WTC11 (cell line): ENCODE results near the gene G3BP2. TPM values are rescaled to one million over a fixed set of nuclear protein-coding genes. Genes with fewer than 3 reads are reported as not detected.

Experiments used
- ATAC-seq: fragments of 200-7000 bp; cut with Tn5 transposase; 2 replicates; pipeline ENCODE4 v1.10.0; 2021; ENCODE audit warnings: mild to moderate bottlenecking, moderate library complexity
- CTCF ChIA-PET: fragments of 300-600 bp; sonication (Branson Sonifier 250); formaldehyde crosslinking; loops from one replicate; lab custom pipeline; 2021; ENCODE audit warnings: antibody characterized with exemption; lab: Charles Lee
- POLR2A ChIA-PET: fragments of 350-600 bp; sonication (Branson Sonifier 250); formaldehyde crosslinking; loops from one replicate; lab custom pipeline; 2021; ENCODE audit warnings: antibody characterized with exemption; lab: Charles Lee
- DNase-seq: peaks from one replicate; pipeline ENCODE4 v3.0.0; 2021; ENCODE audit warnings: low spot score
- H3K27ac Mint-ChIP-seq: 2 replicates; pipeline ENCODE4 v1.8.0; 2021; ENCODE audit warnings: mixed read lengths
- H3K27me3 Mint-ChIP-seq: 2 replicates; pipeline ENCODE4 v1.8.0; 2021; ENCODE audit warnings: low read depth, mild to moderate bottlenecking, moderate library complexity, mixed read lengths
- H3K36me3 Mint-ChIP-seq: 2 replicates; pipeline ENCODE4 v1.8.0; 2021; ENCODE audit warnings: mixed read lengths
- H3K4me1 Mint-ChIP-seq: 2 replicates; pipeline ENCODE4 v1.8.0; 2022; ENCODE audit warnings: mixed read lengths
- H3K4me3 Mint-ChIP-seq: 2 replicates; pipeline ENCODE4 v1.8.0; 2021; ENCODE audit warnings: mild to moderate bottlenecking, moderate library complexity, mixed read lengths
- H3K9me3 Mint-ChIP-seq: 2 replicates; pipeline ENCODE4 v1.8.0; 2021; ENCODE audit warnings: mixed read lengths
- AR ChIP-seq: fragments of 250-450 bp; sonication (Bioruptor Pico); IDR thresholded peaks from 2 replicates; pipeline ENCODE4 v1.9.0; 2021; ENCODE audit warnings: mild to moderate bottlenecking
- ATF2 ChIP-seq: sonication (generic); formaldehyde crosslinking; IDR thresholded peaks from 2 replicates; pipeline ENCODE4 v1.8.1; 2022; ENCODE audit warnings: low read depth, missing genetic modification reagents, borderline replicate concordance
- ESRRA ChIP-seq: sonication (generic); formaldehyde crosslinking; IDR thresholded peaks from 2 replicates; pipeline ENCODE4 v1.8.1; 2022; ENCODE audit warnings: mild to moderate bottlenecking, missing genetic modification reagents, borderline replicate concordance
- KAT7 ChIP-seq: sonication (generic); formaldehyde crosslinking; IDR thresholded peaks from 2 replicates; pipeline ENCODE4 v1.8.1; 2023; ENCODE audit warnings: missing genetic modification reagents, mild to moderate bottlenecking, borderline replicate concordance
- NFE2L1 ChIP-seq: sonication (generic); formaldehyde crosslinking; IDR thresholded peaks from 2 replicates; pipeline ENCODE4 v1.8.1; 2023; ENCODE audit warnings: missing genetic modification reagents
- STAT6 ChIP-seq: sonication (generic); formaldehyde crosslinking; conservative IDR thresholded peaks from 2 replicates; pipeline ENCODE4 v1.8.1; 2023; ENCODE audit warnings: mild to moderate bottlenecking, low read depth, missing genetic modification reagents, moderate library complexity
- USF1 ChIP-seq: sonication (generic); formaldehyde crosslinking; IDR thresholded peaks from 2 replicates; pipeline ENCODE4 v1.8.0; 2022; ENCODE audit warnings: mild to moderate bottlenecking, missing genetic modification reagents
- ZNF232 ChIP-seq: sonication (generic); formaldehyde crosslinking; IDR thresholded peaks from 2 replicates; pipeline ENCODE4 v1.8.0; 2022; ENCODE audit warnings: mild to moderate bottlenecking, missing genetic modification reagents
- ZNF263 ChIP-seq: sonication (generic); formaldehyde crosslinking; IDR thresholded peaks from 2 replicates; pipeline ENCODE4 v1.8.1; 2022; ENCODE audit warnings: low read depth, mild to moderate bottlenecking, moderate library complexity, missing genetic modification reagents
- ZNF281 ChIP-seq: sonication (generic); formaldehyde crosslinking; IDR thresholded peaks from 2 replicates; pipeline ENCODE4 v1.8.0; 2023; ENCODE audit warnings: mild to moderate bottlenecking, missing genetic modification reagents
- ZNF317 ChIP-seq: sonication (generic); formaldehyde crosslinking; IDR thresholded peaks from 2 replicates; pipeline ENCODE4 v1.8.1; 2023; ENCODE audit warnings: low read depth, mild to moderate bottlenecking, moderate library complexity, missing genetic modification reagents, borderline replicate concordance
- ZNF416 ChIP-seq: fragments of 250-450 bp; sonication (Bioruptor Pico); IDR thresholded peaks from 2 replicates; pipeline ENCODE4 v1.9.0; 2021; ENCODE audit warnings: mild to moderate bottlenecking, inconsistent platforms
- ZNF425 ChIP-seq: fragments of 250-450 bp; sonication (Bioruptor Pico); conservative IDR thresholded peaks from 2 replicates; pipeline ENCODE4 v1.9.0; 2021; ENCODE audit warnings: mild to moderate bottlenecking
- ZNF532 ChIP-seq: fragments of 250-450 bp; sonication (Bioruptor Pico); IDR thresholded peaks from 2 replicates; pipeline ENCODE4 v1.9.0; 2021; ENCODE audit warnings: mild to moderate bottlenecking, borderline replicate concordance
- total RNA-seq: library from RNA; stranded (reverse); gene quantifications from 3 replicates; pipeline ENCODE4 v1.2.3, GENCODE V29; 2021

The G3BP2 gene
- total RNA-seq, 1 experiment from 2014 or later = 284 TPM

GRCh38 chr4:75655562-75655961 is 17.6 kb downstream of the G3BP2 start:
- Mint-ChIP-seq H3K27ac (peak overlapping the region; percentile 80; the same call in 1 of the 2 replicates), H3K36me3 (peaks cover 80% of the 10 kb centered on the region)

GRCh38 chr4:75654905-75655304 is 18.3 kb downstream of the G3BP2 start:
- POLR2A ChIA-PET = interaction anchor here (2.3 kb wide), 1 partner anchor 70 kb away, joined by 11 read pairs; the partner anchor contains the start of gene USO1
- H3K4me1 Mint-ChIP-seq = peaks cover 8% of the 10 kb centered on the region; the same call in 1 of the 2 replicates
- no peak for TF ChIP-seq ZNF532 (CRISPR knock-in tag)
- no peak for TF ChIP-seq ZNF425 (CRISPR knock-in tag)
- no peak for TF ChIP-seq ESRRA (CRISPR knock-in tag)
- no peak for TF ChIP-seq ZNF317 (CRISPR knock-in tag)
- no peak for TF ChIP-seq ZNF281 (CRISPR knock-in tag)
- TF ChIP-seq STAT6 (CRISPR knock-in tag) = no peak
- TF ChIP-seq USF1 (CRISPR knock-in tag) = no peak
- no peak for TF ChIP-seq ZNF263
- TF ChIP-seq NFE2L1 = no peak
- TF ChIP-seq AR (CRISPR knock-in tag) = no peak
- H3K27ac Mint-ChIP-seq = peak overlapping the region; percentile 57
- no peaks in the 10 kb centered on the region for H3K27me3 Mint-ChIP-seq
- H3K36me3 Mint-ChIP-seq = peaks cover 80% of the 10 kb centered on the region
- no peaks in the 10 kb centered on the region for H3K9me3 Mint-ChIP-seq
- ATAC-seq (no peak), DNase-seq (no peak)
- CTCF ChIA-PET = interaction anchor here (1.0 to 3.9 kb wide), 2 partner anchors 50 to 69 kb away, joined by 3 to 20 read pairs; partner anchors contain the start of gene USO1
- H3K4me3 Mint-ChIP-seq = no peak overlapping the region

More at GRCh38 chr4:75655562-75655961, 17.6 kb downstream of the G3BP2 start:
- TF ChIP-seq ZNF232 (CRISPR knock-in tag) (no peak), ZNF416 (no peak), ATF2 (CRISPR knock-in tag) (no peak), KAT7 (CRISPR knock-in tag) (no peak)
- ChIA-PET POLR2A (interaction anchor here (0.9 to 2.3 kb wide), 2 partner anchors 11 to 69 kb away, joined by 5 to 11 read pairs; partner anchors contain the start of gene USO1), CTCF (interaction anchor here (0.6 to 3.9 kb wide), 4 partner anchors 49 to 194 kb away, joined by 3 to 20 read pairs (median 4); partner anchors contain the start of gene USO1)
- Mint-ChIP-seq H3K27me3 (no peaks in the 10 kb centered on the region), H3K9me3 (no peaks in the 10 kb centered on the region), H3K4me1 (peaks cover 9% of the 10 kb centered on the region; the same call in 1 of the 2 replicates), H3K4me3 (no peak overlapping the region)
- DNase-seq = no peak
- no peak for ATAC-seq
